B cell (primary cell): ENCODE results near the gene MEPCE. TPM values are rescaled to one million over a fixed set of nuclear protein-coding genes. Genes with fewer than 3 reads are reported as not detected.

Experiments
- ATAC-seq: fragments of 200-7000 bp; cut with Tn5 transposase; one replicate; pipeline ENCODE4 v1.10.0; 2021; ENCODE audit warnings: low read depth, mild to moderate bottlenecking, moderate number of reproducible peaks, moderate library complexity
- CTCF ChIA-PET: fragments of 350-600 bp; sonication (Branson Sonifier 250); formaldehyde crosslinking; loops from one replicate; lab custom pipeline; 2021; ENCODE audit warnings: antibody characterized with exemption, inconsistent platforms; lab: Charles Lee
- POLR2A ChIA-PET: fragments of 350-600 bp; sonication (Branson Sonifier 250); formaldehyde crosslinking; loops from one replicate; lab custom pipeline; 2021; ENCODE audit warnings: antibody characterized with exemption; lab: Charles Lee
- DNase-seq: peaks from one replicate; pipeline ENCODE4 v3.0.0; 2013
- H2AFZ ChIP-seq: 2 replicates; pipeline ENCODE4 v1.6.1; 2012; ENCODE audit warnings: mild to moderate bottlenecking, low read depth, low read length; ENCODE audit not compliant: insufficient read depth, poor library complexity, severe bottlenecking
- H3K27ac ChIP-seq, 2 donors: 1 replicate in 1 of 2; 2 replicates in 1 of 2; pipeline ENCODE4 v1.5.1; 2012 to 2013; ENCODE audit warnings: low read length in 2 of 2, mild to moderate bottlenecking in 2 of 2, moderate library complexity in 1 of 2
- H3K27me3 ChIP-seq, 4 experiments: fragments of 200-600 bp in 1 of 4; sonication (generic) in 1 of 4; replicated peaks in 1 of 4; 1 replicate in 2 of 4; 2 replicates in 2 of 4; pipeline versions ENCODE4 v1.6.1 to v1.7.0; 2013 to 2016; ENCODE audit warnings: low read length in 3 of 4, mild to moderate bottlenecking in 2 of 4, mixed read lengths in 1 of 4, moderate library complexity in 1 of 4; ENCODE audit not compliant: insufficient read depth in 4 of 4, control insufficient read depth in 3 of 4; ENCODE audit errors: control extremely low read depth in 1 of 4
- H3K36me3 ChIP-seq, 2 experiments: replicated peaks in 1 of 2; 1 replicate in 1 of 2; 2 replicates in 1 of 2; pipeline versions ENCODE4 v1.6.1 to v1.7.1; 2013; ENCODE audit warnings: low read length in 1 of 2; ENCODE audit not compliant: insufficient read depth in 2 of 2, control insufficient read depth in 1 of 2; ENCODE audit errors: control extremely low read depth in 1 of 2, extremely low read depth in 1 of 2
- H3K4me1 ChIP-seq, 2 donors: fragments of 200-600 bp in 1 of 2; sonication (generic) in 1 of 2; 1 replicate in 1 of 2; 2 replicates in 1 of 2; pipeline versions ENCODE4 v1.5.1 to v1.6.1; 2013 to 2017; ENCODE audit warnings: low read length in 2 of 2; ENCODE audit not compliant: control insufficient read depth in 2 of 2, insufficient read depth in 2 of 2
- H3K4me2 ChIP-seq: replicated peaks from 2 replicates; pipeline ENCODE3; 2012; ENCODE audit warnings: mild to moderate bottlenecking, low read depth, low read length; ENCODE audit not compliant: poor library complexity, severe bottlenecking
- H3K4me3 ChIP-seq, 5 experiments: fragments of 200-600 bp in 1 of 5; sonication (generic) in 1 of 5; 1 replicate in 3 of 5; 2 replicates in 2 of 5; pipeline versions ENCODE4 v1.5.1 to v1.7.0; 2011 to 2016; ENCODE audit warnings: low read length in 4 of 5, mild to moderate bottlenecking in 4 of 5, low read depth in 2 of 5, control low read depth in 1 of 5, moderate library complexity in 1 of 5; ENCODE audit not compliant: insufficient read depth in 1 of 5; ENCODE audit errors: control extremely low read depth in 1 of 5, extremely low read depth in 1 of 5
- H3K79me2 ChIP-seq: fragments of 200-600 bp; sonication (generic); one replicate; pipeline ENCODE4 v1.6.0; 2016; ENCODE audit warnings: low read length; ENCODE audit not compliant: control insufficient read depth, insufficient read depth
- H3K9ac ChIP-seq: fragments of 200-600 bp; sonication (generic); 2 replicates; pipeline ENCODE4 v1.6.1; 2017; ENCODE audit warnings: mild to moderate bottlenecking, low read length, moderate library complexity
- H3K9me3 ChIP-seq, 3 donors: one replicate each; pipeline versions ENCODE4 v1.6.1 to v1.7.1; 2013; ENCODE audit warnings: low read length in 2 of 3; ENCODE audit not compliant: control insufficient read depth in 2 of 3, insufficient read depth in 1 of 3; ENCODE audit errors: control extremely low read depth in 1 of 3
- H4K20me1 ChIP-seq: 2 replicates; pipeline ENCODE4 v1.6.0; 2012; ENCODE audit warnings: mild to moderate bottlenecking, low read length; ENCODE audit not compliant: insufficient read depth, control insufficient read depth, poor library complexity, severe bottlenecking
- H3K27ac Mint-ChIP-seq: one replicate; pipeline ENCODE4 v1.8.0; 2021; ENCODE audit warnings: mixed read lengths
- H3K27me3 Mint-ChIP-seq: one replicate; pipeline ENCODE4 v1.8.0; 2021; ENCODE audit warnings: mixed read lengths
- H3K4me1 Mint-ChIP-seq: one replicate; pipeline ENCODE4 v1.8.0; 2021; ENCODE audit warnings: mixed read lengths
- H3K4me3 Mint-ChIP-seq: one replicate; pipeline ENCODE4 v1.8.0; 2021; ENCODE audit warnings: mixed read lengths
- H3K9me3 Mint-ChIP-seq: one replicate; pipeline ENCODE4 v1.8.0; 2022; ENCODE audit warnings: mixed read lengths; ENCODE audit not compliant: insufficient read depth
- CTCF ChIP-seq: fragments of 200-600 bp; IDR thresholded peaks from one replicate; pipeline ENCODE4 v1.8.0; 2022; ENCODE audit warnings: antibody characterized with exemption, mild to moderate bottlenecking
- EZH2 ChIP-seq: IDR thresholded peaks from 2 replicates; pipeline ENCODE4 v1.6.1; 2012; ENCODE audit warnings: borderline replicate concordance, low read depth, mild to moderate bottlenecking, moderate library complexity, low read length; ENCODE audit not compliant: insufficient read depth, poor library complexity, severe bottlenecking
- WGBS: methylation state at CpG from one replicate; pipeline ENCODE4 v1.1.5; 2013; ENCODE audit warnings: missing lambda C conversion rate; ENCODE audit not compliant: insufficient coverage; 5-methylcytosine and 5-hydroxymethylcytosine counted together
- intact Hi-C: fragments of 100-400 bp; cut with micrococcal nuclease; formaldehyde crosslinking; loops from one replicate; pipeline ENCODE4 v1.10.0; 2022
- polyA plus RNA-seq: library from polyadenylated mRNA; depleted of rRNA; stranded (reverse); fragments of >200 nt; gene quantifications from 2 replicates; pipeline ENCODE4 v1.2.3, GENCODE V29; 2012
- total RNA-seq, 2 donors: library from RNA; stranded (reverse); fragments of 120-200 nt in 1 of 2; gene quantifications; 1 replicate in 1 of 2; 2 replicates in 1 of 2; pipeline versions ENCODE4 v1.2.3 to v1.2.4, GENCODE V29; 2013 to 2022

Gene MEPCE
- total and polyA plus RNA-seq, 2 donors (not counting 1 experiment from before 2014, with no cell fraction given) = 54.5 to 90.6 TPM

- Mint-ChIP-seq H3K4me1 (peaks cover 15% of the 10 kb centered on the region), H3K4me3 (no peak overlapping the region)
- CTCF ChIA-PET = interaction anchor here (1.0 to 4.7 kb wide), 7 partner anchors 8 to 119 kb away, joined by 3 to 26 read pairs (median 4); partner anchors contain the start of gene PPP1R35
Observed at GRCh38 chr7:100444311-100445278, 15.0 kb downstream of the MEPCE start.

More at GRCh38 chr7:100444311-100445278, 15.0 kb downstream of the MEPCE start:
- H3K79me2 ChIP-seq = no peaks in the 10 kb centered on the region
- no peak for TF ChIP-seq EZH2
- TF ChIP-seq CTCF = no peak
- H4K20me1 ChIP-seq = no peaks in the 10 kb centered on the region
- intact Hi-C loops = no loop called here
- peaks cover 15 to 22% of the 10 kb centered on the region in 2 donors for H3K4me1 ChIP-seq
- H3K27ac ChIP-seq = peak overlapping the region; percentile 30 to 51
- Mint-ChIP-seq H3K27ac (peak overlapping the region; percentile 77), H3K9me3 (no peaks in the 10 kb centered on the region), H3K27me3 (no peaks in the 10 kb centered on the region)
- no peaks in the 10 kb centered on the region for H3K27me3 ChIP-seq
- POLR2A ChIA-PET = interaction anchor here (0.6 to 1.2 kb wide), 3 partner anchors 16 to 169 kb away, joined by 3 to 4 read pairs (median 3); partner anchors contain the start of gene ZCWPW1
- peak overlapping the region; percentile 73 for H2AFZ ChIP-seq
- DNase-seq (no peak), ATAC-seq (peak; percentile 47)
- WGBS = 43% methylated on average over 9 of the region's 14 CpGs
- H3K9me3 ChIP-seq = no peaks in the 10 kb centered on the region
- no peaks in the 10 kb centered on the region for H3K36me3 ChIP-seq
- peak overlapping the region; percentile 55 for H3K4me2 ChIP-seq
- H3K9ac ChIP-seq = no peak overlapping the region
- no peak overlapping the region for H3K4me3 ChIP-seq
